ENCODE data around the gene GPX4.

The GPX4 gene

GRCh38 chr19:1115646-1116420, 12.0 kb downstream of the GPX4 start:
- no peaks in the 10 kb centered on the region for H3K4me1 ChIP-seq (ENCODE audit: insufficient read depth, low read length, poor library complexity, severe bottlenecking)
- TF ChIP-seq CTCF (conservative IDR thresholded peaks at IDR 0.05; ENCODE audit: low read length) (no peak), EZH2phosphoT487 (IDR thresholded peaks at IDR 0.05; ENCODE audit: borderline replicate concordance) (no peak)
- no peaks in the 10 kb centered on the region for H3K79me2 ChIP-seq (ENCODE audit: insufficient read depth, low read length)
- peaks cover 42% of the 10 kb centered on the region; the same call in 1 of the 2 replicates for H3K36me3 ChIP-seq (ENCODE audit: insufficient read depth, low read length)
- H3K27me3 ChIP-seq (ENCODE audit: insufficient read depth, low read length, poor library complexity, severe bottlenecking): no peaks in the 10 kb centered on the region
- H3K9me2 ChIP-seq (replicated peaks; ENCODE audit: low read depth, low read length): no peaks in the 10 kb centered on the region
- no peaks in the 10 kb centered on the region for H4K20me1 ChIP-seq (ENCODE audit: insufficient read depth, low read length, poor library complexity, severe bottlenecking)
- no peak overlapping the region for H2AFZ ChIP-seq (ENCODE audit: low read length)
- H3K9ac ChIP-seq (ENCODE audit: low read depth, low read length, poor library complexity, severe bottlenecking): no peak overlapping the region
- no peak overlapping the region for H3K4me2 ChIP-seq (ENCODE audit: low read depth, low read length, poor library complexity, severe bottlenecking)
- H3K4me3 ChIP-seq (ENCODE audit: low read length, poor library complexity, severe bottlenecking): no peak overlapping the region
- no peaks in the 10 kb centered on the region for H3F3A ChIP-seq (ENCODE audit: low read depth)
- no peaks in the 10 kb centered on the region for H3K9me3 ChIP-seq (ENCODE audit: insufficient read depth, low read depth, low read length)

DNA sequence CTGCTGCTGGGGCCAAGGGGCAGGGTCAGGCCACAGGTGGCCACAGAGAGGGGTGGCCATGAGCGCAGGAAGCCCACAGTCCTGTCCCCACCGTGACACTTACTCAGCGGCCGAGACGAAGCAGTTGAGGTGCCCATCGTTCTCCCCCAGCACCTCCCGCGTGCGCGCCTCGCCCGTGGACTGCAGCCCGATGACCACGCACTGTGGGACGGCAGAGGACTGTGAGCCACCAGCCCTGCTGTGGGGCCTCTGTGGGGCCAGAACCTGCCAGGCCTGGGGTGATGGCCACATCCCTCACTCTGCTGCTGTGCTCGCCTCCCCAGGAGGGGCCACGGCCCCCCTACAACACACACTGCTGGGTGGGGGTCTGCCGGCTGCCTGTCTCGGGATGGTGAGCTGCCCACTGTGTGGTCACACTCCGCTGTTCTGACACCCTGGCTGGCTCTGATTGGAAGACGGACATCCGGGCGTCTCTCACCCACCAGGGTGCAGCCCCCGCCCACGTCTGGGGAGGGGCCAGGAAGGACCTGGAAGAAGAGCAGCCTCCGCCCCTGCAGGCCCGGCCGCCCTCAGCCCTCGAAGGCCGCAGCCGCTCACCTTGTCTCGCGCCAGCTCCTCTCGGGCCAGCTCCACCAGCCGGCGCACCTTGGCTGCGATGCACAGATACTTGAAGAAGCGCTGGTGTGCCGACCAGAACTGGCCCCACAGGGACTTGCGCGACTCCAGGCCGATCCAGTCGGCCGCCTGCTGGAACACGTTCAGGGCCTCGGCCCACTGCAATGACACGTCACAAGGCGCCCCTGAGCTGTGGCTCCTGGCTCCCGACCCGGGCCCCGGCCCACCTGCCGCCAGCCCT, 13.2 kb downstream of the GPX4 start:
- Histone ChIP-seq H3K27me3 (ENCODE audit: insufficient read depth, low read length, poor library complexity, severe bottlenecking) (no peaks in the 10 kb centered on the region), H3K79me2 (ENCODE audit: insufficient read depth, low read length) (no peaks in the 10 kb centered on the region), H3K9me2 (replicated peaks; ENCODE audit: low read depth, low read length) (no peaks in the 10 kb centered on the region), H3K4me1 (ENCODE audit: insufficient read depth, low read length, poor library complexity, severe bottlenecking) (no peaks in the 10 kb centered on the region), H2AFZ (ENCODE audit: low read length) (no peak overlapping the region), H3K36me3 (ENCODE audit: insufficient read depth, low read length) (peaks cover 53% of the 10 kb centered on the region; the same call in 1 of the 2 replicates), H3F3A (ENCODE audit: low read depth) (no peaks in the 10 kb centered on the region), H3K4me3 (ENCODE audit: low read length, poor library complexity, severe bottlenecking) (no peak overlapping the region), H3K9me3 (ENCODE audit: insufficient read depth, low read depth, low read length) (no peaks in the 10 kb centered on the region), H4K20me1 (ENCODE audit: insufficient read depth, low read length, poor library complexity, severe bottlenecking) (no peaks in the 10 kb centered on the region), H3K4me2 (ENCODE audit: low read depth, low read length, poor library complexity, severe bottlenecking) (no peak overlapping the region), H3K9ac (ENCODE audit: low read depth, low read length, poor library complexity, severe bottlenecking) (no peak overlapping the region)
- no peak for TF ChIP-seq EZH2phosphoT487 (IDR thresholded peaks at IDR 0.05; ENCODE audit: borderline replicate concordance)
- TF ChIP-seq CTCF (conservative IDR thresholded peaks at IDR 0.05; ENCODE audit: low read length): no peak

DNA sequence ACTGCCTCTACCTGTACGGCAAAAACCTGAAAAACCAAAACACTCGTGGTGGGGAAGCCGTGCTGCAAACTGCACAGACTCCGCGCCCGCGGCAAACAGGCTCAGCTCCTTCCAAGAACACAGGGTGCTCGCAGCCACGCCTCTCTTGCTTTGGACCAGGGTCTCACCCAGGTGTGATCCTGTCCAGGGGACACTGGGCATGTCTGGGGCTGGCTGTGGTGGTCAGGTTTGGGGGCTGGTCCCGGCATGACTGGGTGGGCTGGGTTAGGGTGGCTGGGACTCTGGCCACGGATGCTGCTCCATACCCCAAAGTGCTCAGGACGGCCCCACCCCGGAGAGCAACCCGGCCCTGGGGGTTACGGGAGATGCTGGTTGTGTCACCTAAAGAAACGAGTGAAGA, 13.9 kb downstream of the GPX4 start:
- Histone ChIP-seq H3K4me3 (ENCODE audit: low read length, poor library complexity, severe bottlenecking) (no peak overlapping the region), H3K36me3 (ENCODE audit: insufficient read depth, low read length) (peaks cover 58% of the 10 kb centered on the region; the same call in 1 of the 2 replicates), H3K27me3 (ENCODE audit: insufficient read depth, low read length, poor library complexity, severe bottlenecking) (no peaks in the 10 kb centered on the region), H3K4me1 (ENCODE audit: insufficient read depth, low read length, poor library complexity, severe bottlenecking) (no peaks in the 10 kb centered on the region), H3K9me3 (ENCODE audit: insufficient read depth, low read depth, low read length) (no peaks in the 10 kb centered on the region), H3K4me2 (ENCODE audit: low read depth, low read length, poor library complexity, severe bottlenecking) (no peak overlapping the region), H3F3A (ENCODE audit: low read depth) (no peaks in the 10 kb centered on the region), H2AFZ (ENCODE audit: low read length) (no peak overlapping the region), H3K79me2 (ENCODE audit: insufficient read depth, low read length) (no peaks in the 10 kb centered on the region), H4K20me1 (ENCODE audit: insufficient read depth, low read length, poor library complexity, severe bottlenecking) (no peaks in the 10 kb centered on the region), H3K9ac (ENCODE audit: low read depth, low read length, poor library complexity, severe bottlenecking) (no peak overlapping the region), H3K9me2 (replicated peaks; ENCODE audit: low read depth, low read length) (no peaks in the 10 kb centered on the region)
- TF ChIP-seq CTCF (conservative IDR thresholded peaks at IDR 0.05; ENCODE audit: low read length): no peak
- TF ChIP-seq EZH2phosphoT487 (IDR thresholded peaks at IDR 0.05; ENCODE audit: borderline replicate concordance): no peak
